A549 treated with Hydrocortisone at 1 μM for 4 hours (cell line): ENCODE data around the gene ABCA2. TPM values are rescaled to one million over a fixed set of nuclear protein-coding genes. Genes with fewer than 3 reads are reported as not detected.

ENCODE experiments used
- total RNA-seq: library from RNA; stranded (reverse); fragments of 200-300 nt; extraction: Qiagen RNA extraction; gene quantifications from 5 replicates; pipeline ENCODE4 v1.2.3, GENCODE V29; 2022

Gene ABCA2, protein sequence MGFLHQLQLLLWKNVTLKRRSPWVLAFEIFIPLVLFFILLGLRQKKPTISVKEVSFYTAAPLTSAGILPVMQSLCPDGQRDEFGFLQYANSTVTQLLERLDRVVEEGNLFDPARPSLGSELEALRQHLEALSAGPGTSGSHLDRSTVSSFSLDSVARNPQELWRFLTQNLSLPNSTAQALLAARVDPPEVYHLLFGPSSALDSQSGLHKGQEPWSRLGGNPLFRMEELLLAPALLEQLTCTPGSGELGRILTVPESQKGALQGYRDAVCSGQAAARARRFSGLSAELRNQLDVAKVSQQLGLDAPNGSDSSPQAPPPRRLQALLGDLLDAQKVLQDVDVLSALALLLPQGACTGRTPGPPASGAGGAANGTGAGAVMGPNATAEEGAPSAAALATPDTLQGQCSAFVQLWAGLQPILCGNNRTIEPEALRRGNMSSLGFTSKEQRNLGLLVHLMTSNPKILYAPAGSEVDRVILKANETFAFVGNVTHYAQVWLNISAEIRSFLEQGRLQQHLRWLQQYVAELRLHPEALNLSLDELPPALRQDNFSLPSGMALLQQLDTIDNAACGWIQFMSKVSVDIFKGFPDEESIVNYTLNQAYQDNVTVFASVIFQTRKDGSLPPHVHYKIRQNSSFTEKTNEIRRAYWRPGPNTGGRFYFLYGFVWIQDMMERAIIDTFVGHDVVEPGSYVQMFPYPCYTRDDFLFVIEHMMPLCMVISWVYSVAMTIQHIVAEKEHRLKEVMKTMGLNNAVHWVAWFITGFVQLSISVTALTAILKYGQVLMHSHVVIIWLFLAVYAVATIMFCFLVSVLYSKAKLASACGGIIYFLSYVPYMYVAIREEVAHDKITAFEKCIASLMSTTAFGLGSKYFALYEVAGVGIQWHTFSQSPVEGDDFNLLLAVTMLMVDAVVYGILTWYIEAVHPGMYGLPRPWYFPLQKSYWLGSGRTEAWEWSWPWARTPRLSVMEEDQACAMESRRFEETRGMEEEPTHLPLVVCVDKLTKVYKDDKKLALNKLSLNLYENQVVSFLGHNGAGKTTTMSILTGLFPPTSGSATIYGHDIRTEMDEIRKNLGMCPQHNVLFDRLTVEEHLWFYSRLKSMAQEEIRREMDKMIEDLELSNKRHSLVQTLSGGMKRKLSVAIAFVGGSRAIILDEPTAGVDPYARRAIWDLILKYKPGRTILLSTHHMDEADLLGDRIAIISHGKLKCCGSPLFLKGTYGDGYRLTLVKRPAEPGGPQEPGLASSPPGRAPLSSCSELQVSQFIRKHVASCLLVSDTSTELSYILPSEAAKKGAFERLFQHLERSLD (N-terminal part only)
- 22.8 to 26.7 TPM (median 24.4 TPM) in 5 replicates for total RNA-seq

DNA sequence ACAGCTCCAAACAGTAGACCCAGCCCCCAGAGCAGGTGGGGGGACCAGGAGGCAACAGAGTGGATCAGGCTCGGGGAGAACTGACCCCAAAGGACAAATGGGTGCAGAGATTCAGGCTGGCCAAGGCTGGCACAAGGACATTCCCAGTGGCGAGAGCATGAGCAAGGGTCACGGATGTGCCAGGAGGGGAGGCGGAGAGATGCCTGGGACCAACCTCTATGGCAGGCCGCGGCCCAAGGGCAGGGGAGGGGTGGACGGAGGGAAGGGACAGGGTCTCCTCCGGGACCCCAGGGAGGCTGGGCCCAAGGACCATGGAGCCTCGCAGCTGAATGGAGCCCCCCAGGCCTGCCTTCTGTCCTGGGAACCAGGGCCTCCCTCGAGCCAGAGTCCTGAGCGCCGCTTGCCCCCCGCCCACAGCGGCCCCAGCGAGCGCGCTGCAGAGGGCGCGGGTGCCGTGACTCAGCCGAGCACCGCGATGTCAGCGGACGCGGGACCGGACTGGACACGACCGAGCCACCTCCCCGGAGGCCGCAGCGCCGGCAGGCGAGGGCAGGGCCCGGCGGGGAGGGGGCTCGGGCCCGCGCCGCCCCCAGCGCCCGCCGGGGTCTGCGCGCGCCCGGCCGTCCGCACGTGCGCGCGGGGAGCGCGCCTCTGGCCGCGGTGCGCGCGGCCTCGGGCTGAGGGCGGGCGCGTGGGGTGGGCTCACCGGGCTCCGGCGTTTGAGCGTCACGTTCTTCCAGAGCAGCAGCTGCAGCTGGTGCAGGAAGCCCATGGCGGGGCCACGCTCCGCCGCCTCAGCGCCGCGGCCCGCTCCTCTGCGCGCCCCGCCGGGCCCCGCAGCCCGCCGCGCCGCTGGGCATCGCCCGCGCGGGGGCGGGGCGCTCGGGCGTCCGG is at the start of gene ABCA2:
ABCA2 (minus strand) TSS at position 869 of the 894 bp plus-strand sequence; CDS start at position 772, 97 bp downstream.

DNA sequence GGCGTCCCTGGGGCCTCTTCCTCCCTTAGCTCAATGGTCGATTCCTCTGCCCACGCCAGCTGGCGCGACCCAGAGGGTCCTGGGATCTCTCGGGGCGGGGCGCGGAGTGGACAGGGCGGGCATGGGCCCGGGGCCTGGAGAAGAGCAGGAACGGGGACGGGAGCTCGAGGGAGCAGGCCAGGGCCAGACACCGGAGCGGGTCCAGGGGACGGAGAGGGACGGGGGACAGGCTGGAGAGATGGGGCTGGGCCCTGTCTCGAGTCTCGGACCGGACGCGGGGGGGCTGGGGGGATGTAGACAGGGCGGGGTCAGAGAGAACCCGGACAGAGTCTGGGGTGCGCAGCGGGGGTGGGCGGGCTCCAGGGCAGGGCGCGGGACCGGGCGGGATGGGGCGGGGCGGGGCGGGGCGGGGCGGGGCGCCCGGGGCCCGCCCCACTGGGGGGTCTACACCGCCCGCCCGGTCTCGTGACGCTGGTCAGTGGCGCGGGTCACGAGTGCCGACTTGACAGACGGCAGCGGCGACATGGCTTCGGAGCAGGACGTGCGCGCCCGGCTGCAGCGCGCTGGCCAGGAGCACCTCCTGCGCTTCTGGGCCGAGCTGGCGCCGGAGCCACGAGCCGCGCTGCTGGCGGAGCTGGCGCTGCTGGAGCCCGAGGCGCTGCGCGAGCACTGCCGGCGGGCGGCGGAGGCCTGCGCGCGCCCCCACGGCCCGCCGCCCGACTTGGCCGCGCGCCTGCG is 49.1 kb upstream of the ABCA2 start, which contains the start of gene UAP1L1:
UAP1L1 (plus strand) TSS at position 508 of the 738 bp plus-strand sequence; CDS start at position 524, 16 bp downstream.

DNA sequence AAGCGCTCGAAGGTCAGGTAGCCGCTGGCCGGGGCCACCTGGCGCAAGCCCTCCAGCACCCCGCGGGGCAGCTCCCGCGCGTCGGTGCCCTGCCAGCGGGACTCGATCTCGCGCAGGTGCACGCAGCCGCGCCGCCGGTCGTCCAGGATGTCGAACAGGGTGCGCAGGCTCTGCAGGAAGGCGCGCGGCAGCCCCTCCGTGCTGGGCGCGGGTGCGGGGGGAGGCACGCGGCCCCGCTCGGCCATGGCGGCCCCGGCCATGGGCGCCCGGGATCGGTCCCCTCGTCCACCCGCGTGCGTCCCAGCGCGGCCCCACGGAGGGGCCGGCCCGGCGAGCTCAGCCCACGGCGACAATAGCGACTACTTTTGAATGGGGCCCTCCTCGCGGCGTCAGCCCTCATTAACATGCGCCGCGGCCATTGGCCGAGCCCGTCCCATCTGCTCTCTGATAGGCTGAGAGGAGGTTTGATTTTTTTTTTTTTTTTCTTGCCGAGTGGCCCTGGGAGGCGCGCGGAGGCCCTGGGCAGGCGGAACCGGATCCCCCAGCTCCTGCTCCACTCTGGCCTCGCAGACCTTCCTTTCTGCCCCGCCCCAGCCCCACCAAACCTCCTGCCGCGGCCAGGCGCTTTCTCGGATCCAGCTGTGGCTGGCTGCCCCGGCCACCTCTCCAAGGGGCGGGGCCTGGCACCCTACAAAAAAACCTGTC is 42.3 kb upstream of the ABCA2 start, which contains the start of gene SAPCD2:
SAPCD2 (minus strand) TSS at position 357 of the 705 bp plus-strand sequence; CDS start at position 260, 97 bp downstream.

DNA sequence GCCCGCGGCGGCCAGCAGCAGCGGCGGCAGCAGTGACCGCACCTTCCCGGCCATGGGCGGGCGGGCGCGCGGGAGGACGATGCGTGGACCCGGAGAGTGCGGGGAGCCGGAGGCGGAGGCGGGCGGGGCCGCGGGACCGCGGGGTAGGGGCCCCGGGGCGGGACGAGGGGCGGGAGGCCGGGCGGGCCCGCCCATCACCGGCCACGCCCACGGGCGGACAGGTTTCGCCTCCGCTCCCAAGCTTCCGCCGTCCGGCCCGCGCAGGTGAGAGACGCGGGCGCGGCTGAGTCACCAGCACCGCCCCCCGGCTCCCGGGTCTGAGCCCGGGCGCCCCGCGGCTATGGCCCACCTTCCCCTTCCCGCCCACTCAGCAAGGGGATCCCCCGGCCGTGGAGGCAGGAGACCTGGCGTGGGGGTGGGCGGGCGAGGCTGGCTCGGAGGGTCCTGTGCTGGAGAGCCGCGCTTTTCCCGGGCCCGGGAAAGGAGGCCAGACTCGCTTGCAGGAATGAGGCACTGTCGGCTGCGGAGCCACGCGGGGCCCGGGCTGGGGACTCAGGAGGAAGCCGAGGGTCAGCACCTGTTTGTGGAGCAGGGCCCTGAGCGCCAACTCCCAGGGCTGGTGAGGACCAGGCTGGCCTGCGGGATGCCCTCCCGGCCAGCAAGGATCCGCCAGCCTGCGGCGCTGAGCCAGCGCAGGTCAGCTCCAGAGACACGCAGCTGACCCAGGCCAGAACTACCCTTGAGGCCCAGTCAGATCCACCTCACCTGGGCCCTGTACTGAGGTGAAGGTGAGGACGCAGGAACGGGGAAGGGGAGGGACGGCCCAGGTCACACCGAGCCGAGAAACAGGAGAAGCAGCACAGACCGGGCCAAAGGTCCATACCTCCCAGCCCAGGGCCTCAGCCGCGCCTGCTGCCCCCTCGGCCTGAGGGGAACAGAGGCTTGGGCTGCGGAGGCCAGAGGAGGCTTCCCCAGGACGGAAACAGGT is 26.2 kb upstream of the ABCA2 start, which contains the start of gene ENTPD2:
ENTPD2 (minus strand) TSS at position 118 of the 988 bp plus-strand sequence; CDS start at position 54, 64 bp downstream.

DNA sequence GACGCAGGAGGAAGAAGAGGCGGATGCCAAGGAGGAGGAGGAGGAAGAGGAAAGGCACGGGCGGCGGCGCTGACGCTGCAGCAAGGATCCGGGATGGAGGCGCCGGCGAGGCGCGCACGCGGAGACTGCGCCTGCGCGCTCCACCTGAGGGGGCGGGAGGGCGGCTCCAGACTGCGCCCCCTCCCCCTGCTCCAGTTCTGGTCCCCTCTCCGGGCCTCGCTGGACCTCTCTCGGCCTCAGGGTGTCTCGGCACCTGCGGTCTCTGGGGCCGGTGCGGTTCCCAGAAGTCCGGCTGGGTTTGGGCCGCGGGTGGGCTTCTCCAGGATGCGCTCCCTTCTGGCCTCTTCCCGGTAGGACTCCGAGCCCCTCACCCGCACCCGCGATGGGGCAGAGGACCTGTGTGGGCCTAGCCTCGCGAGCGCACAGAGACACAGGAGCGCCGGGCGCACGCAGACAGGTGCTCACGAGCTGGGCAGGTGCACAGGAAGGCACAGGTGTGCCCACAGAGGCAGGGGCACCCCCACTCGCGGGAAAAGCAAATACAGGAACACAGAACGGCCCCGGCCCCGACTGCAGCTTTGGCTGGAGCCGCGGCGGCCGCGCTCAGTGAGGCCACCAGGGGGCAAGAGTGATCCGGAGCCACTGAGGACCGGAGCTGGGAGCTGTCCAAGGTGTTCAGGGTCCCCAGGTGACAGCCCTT is 18.2 kb upstream of the ABCA2 start, which contains the start of gene NPDC1:
NPDC1 (minus strand) TSS at position 90 of the 700 bp plus-strand sequence. CDS start 188 bp downstream, outside the sequence.

DNA sequence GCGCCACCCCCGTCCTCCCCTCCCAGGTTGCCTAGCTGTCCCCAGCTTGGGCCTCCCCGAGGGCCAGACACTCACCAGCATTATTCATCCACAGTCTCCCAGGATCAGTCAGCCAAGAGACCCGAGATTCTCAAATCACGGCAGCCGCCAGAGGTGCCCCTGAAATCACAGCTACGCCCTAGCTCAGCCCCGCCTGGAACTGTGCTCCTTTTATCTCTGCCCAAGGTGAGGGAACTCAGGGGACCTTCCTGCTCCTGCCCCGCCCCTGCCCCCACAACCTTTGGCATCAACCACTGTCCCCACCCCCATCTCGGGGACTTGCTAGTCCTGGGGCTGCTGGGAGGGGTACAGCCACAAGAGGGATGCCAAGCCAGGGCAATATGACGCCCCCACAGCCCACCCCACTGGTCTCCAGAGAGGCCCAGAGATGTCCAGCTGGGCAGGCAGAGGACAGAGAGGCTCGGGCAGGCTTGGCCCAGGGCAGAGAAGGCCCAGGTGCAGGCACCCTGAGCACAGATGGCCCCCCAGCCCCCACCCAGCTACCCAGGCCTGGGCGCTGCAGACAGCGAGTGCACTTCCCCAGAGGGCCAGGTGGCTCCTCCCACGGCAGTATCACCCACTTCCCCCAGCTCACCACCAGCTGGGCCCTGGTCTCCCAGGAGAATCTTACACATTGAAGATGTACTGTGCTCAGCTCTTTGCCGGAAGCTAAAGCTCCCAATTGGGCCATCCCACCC is 4.0 kb upstream of the ABCA2 start, which contains the start of gene FUT7:
FUT7 (minus strand) TSS at position 185 of the 737 bp plus-strand sequence; CDS start at position 88, 97 bp downstream.

DNA sequence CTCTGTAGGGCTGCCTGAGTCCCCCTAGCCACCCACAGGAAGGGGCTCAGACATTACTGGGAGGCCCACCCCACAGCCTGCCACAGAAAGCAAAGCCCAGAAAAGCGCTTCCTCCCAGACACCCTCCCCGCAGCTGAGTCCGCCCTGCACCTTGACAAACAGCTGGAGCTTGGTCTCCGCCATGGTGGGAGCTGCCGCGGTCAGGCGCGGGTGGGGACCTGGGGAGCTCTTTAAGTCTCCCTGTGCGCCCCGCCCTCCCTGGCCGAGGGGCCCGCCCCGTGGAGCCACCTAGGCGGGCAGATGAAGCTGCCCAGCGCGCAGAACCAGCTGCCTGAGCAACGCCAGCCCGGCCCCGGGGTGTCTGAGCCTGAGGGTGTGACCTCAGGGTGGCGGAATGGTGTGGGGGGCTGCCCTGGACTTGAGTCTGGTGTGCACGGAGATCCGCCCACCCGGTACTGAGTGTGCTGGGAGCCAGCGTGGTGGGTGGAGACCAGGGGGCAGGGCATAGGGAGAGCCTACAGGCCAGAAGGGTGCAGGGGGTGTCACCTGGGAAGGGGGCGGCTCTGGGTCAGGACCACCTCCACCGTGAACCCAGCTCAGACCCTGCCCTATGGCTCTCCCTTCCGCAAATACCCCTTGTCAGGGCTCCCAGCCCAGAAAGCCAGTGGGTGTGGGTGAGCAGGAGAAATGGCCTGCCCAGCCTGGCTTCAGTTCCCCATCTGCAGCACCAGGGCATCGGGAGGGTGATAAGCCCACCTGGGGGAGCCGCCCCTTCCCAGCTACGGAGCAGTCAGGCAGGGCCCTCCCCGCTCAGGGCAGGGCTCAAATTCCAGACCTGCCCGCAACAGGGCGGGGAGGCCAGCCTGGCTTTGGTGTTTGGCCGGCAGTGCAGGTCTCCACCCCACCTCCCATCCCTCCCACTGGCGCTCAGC is 31.4 kb downstream of the ABCA2 start, which contains the start of gene CLIC3:
CLIC3 (minus strand) TSS at position 208 of the 932 bp plus-strand sequence; CDS start at position 183, 25 bp downstream.

DNA sequence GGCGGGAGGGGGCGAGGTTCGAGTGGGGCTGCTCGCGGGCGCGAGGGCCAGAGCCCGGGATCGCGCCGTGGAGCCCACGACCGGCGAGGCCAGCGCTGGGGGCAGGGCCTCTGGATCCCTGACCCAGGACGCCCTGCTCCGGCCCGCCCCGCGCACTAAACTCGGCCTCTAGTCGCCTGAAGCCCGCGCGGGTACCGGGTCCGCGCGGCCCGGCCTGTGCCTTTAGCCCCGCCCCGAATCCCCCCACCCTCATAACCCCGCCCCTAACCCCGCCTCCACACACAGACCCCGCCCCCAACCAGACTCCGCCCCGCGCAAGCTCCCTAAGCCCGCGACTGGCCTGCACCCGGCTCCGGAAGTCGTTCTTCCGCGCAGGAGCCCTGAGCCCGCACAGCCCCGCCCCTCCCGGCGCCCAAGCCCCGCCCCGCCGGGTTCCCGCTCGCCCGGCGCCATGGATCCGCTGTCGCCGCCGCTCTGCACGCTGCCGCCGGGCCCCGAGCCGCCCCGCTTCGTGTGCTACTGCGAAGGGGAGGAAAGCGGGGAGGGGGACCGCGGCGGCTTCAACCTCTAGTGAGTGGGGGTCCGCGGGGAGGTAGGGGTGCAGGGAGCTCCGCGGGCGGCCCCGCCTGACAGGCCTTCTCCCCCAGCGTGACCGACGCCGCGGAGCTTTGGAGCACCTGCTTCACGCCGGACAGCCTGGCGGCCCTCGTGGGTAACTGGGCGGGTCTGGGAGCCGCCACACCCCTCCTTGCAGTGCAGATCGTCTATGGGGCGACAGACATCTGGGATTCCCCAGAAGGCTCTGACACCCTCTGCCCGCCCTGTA is 35.8 kb downstream of the ABCA2 start, which contains the start of gene PAXX:
PAXX (plus strand) TSS at position 430 of the 826 bp plus-strand sequence; CDS start at position 452, 22 bp downstream.

DNA sequence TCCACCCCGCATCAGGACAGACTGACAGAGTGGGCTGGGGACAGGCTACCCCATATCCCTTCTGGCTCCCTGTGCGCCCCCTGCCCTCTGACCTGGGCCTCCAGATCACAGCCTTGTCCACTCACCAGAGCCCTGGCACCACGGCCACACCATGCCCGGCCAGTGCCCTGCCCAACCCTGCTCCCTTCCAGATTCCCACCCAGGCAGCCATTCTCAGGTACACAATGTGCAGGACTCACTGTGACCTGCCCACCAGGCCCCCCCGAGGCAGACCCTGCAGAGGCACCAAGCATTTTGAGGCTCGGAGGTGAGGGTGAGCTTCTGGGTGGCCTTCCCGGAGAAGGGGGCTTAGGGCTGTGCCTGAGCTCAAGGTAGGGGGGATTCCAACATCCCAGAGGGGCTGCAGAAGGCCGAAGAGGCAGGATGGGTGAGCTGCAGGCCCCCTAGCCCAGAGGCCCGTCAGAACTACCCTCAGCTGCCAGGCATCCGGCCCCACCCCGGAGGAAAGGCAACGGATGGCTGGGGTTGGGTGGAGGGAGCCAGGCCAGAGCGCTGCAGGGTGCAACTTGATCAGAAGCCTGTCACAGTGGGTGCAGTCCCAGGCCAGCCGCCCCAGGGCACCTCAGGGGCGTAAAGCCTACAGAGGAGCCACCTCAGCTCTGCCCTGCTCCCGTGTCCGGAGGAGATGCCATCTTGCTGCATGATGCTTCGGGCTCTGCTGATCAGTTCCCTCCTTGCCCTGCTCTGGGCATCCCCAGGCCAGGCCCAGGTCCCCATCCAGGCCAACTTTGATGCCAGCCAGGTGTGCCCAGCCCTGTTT is 45.6 kb downstream of the ABCA2 start, which contains the start of gene LCNL1:
LCNL1 (plus strand) TSS at position 762 of the 820 bp plus-strand sequence. CDS start 594 bp downstream, outside the sequence.

DNA sequence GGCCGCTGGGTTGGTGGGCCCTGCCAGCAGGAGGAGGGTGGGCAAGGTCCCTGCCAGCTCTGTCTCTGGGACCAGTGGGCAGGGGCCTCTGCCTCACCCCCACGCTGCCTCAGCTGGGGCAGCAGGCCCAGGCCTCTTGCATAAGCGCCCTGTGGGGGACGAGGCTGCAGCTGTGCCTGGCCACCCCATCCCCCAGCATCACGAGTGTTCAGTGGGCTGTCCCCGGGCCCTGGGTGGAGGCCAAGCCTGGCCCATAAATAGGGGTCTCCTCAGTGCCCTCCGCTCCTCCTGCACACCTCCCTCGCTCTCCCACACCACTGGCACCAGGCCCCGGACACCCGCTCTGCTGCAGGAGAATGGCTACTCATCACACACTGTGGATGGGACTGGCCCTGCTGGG is 50.8 kb downstream of the ABCA2 start, which contains the start of gene PTGDS:
PTGDS (plus strand) TSS at position 282 of the 400 bp plus-strand sequence; CDS start at position 357, 75 bp downstream.

